Vagina (tissue), 2 donors: ENCODE results near the gene AGR2. TPM values are rescaled to one million over a fixed set of nuclear protein-coding genes. Genes with fewer than 3 reads are reported as not detected.

Experiments
- DNase-seq, 2 donors: peaks; one replicate each; pipeline ENCODE4 v3.0.0-alpha.2; 2017; ENCODE audit errors: extremely low spot score in 2 of 2
- H3K27ac ChIP-seq: fragments of 200-600 bp; sonication (generic); one replicate; pipeline ENCODE4 v1.5.1; 2019
- H3K27me3 ChIP-seq: fragments of 200-600 bp; sonication (generic); one replicate; pipeline ENCODE4 v1.5.1; 2019
- H3K36me3 ChIP-seq, 2 donors: fragments of 200-600 bp; sonication (generic); one replicate each; pipeline ENCODE4 v1.5.1; 2017 to 2019
- H3K4me1 ChIP-seq: fragments of 200-600 bp; sonication (generic); one replicate; pipeline ENCODE4 v1.5.1; 2019
- H3K4me3 ChIP-seq, 2 donors: fragments of 200-600 bp; sonication (generic); 1 replicate in 1 of 2; 2 replicates in 1 of 2; pipeline ENCODE4 v1.5.1; 2016 to 2019
- H3K9me3 ChIP-seq: fragments of 200-600 bp; sonication (generic); one replicate; pipeline ENCODE4 v1.5.1; 2019
- CTCF ChIP-seq, 3 experiments: fragments of 450-650 bp in 2 of 3; fragments of 200-600 bp in 1 of 3; sonication (generic) in 1 of 3; IDR thresholded peaks; one replicate each; pipeline ENCODE4 v1.5.1; 2017 to 2019; ENCODE audit warnings: antibody characterized with exemption in 3 of 3, mild to moderate bottlenecking in 2 of 3, moderate library complexity in 2 of 3
- POLR2A ChIP-seq, 2 donors: fragments of 450-650 bp; IDR thresholded peaks; one replicate each; pipeline ENCODE4 v1.6.1; 2017; ENCODE audit warnings: antibody characterized with exemption in 2 of 2, mild to moderate bottlenecking in 2 of 2, moderate library complexity in 2 of 2
- POLR2AphosphoS5 ChIP-seq, 2 donors: sonication (generic); formaldehyde crosslinking; IDR thresholded peaks; one replicate each; pipeline ENCODE4 v1.9.0; 2017; ENCODE audit warnings: antibody characterized with exemption in 2 of 2, mild to moderate bottlenecking in 2 of 2, low read depth in 1 of 2; ENCODE audit not compliant: insufficient read depth in 1 of 2
- intact Hi-C: fragments of 100-400 bp; cut with DNase I; formaldehyde crosslinking; loops from one replicate; pipeline ENCODE4 v1.15.1; 2023
- total RNA-seq: library from RNA; depleted of rRNA; stranded (reverse); fragments of >200 nt; gene quantifications from one replicate; pipeline ENCODE4 v1.2.3, GENCODE V29; 2016

Gene AGR2
- total RNA-seq, 1 donor from 2014 or later: not detected

- no peak overlapping the region for H3K4me3 ChIP-seq
- no peaks in the 10 kb centered on the region for H3K27me3 ChIP-seq
- no peaks in the 10 kb centered on the region for H3K9me3 ChIP-seq
- intact Hi-C loops: no loop called here
- DNase-seq: no peak
- no peaks in the 10 kb centered on the region for H3K36me3 ChIP-seq
- H3K4me1 ChIP-seq: no peaks in the 10 kb centered on the region
- H3K27ac ChIP-seq: no peak overlapping the region
- no peak for TF ChIP-seq CTCF (IDR thresholded peaks at IDR 0.05)
- no peak for TF ChIP-seq POLR2AphosphoS5 (IDR thresholded peaks at IDR 0.05; ENCODE audit: insufficient read depth in 1 of 2, low read depth in 1 of 2)
- no peak for TF ChIP-seq POLR2A (IDR thresholded peaks at IDR 0.05)
These were observed 8.4 kb upstream of the AGR2 start for GRCh38 chr7:16813232-16813616.

- no peaks in the 10 kb centered on the region for H3K4me1 ChIP-seq
- no peak overlapping the region for H3K4me3 ChIP-seq
- H3K27ac ChIP-seq: no peak overlapping the region
- TF ChIP-seq POLR2A (IDR thresholded peaks at IDR 0.05) (no peak), CTCF (IDR thresholded peaks at IDR 0.05) (no peak), POLR2AphosphoS5 (IDR thresholded peaks at IDR 0.05; ENCODE audit: insufficient read depth in 1 of 2, low read depth in 1 of 2) (no peak)
- no peaks in the 10 kb centered on the region for H3K9me3 ChIP-seq
- intact Hi-C loops: no loop called here
- no peaks in the 10 kb centered on the region for H3K36me3 ChIP-seq
- no peak for DNase-seq
- H3K27me3 ChIP-seq: no peaks in the 10 kb centered on the region
These were observed 7.9 kb upstream of the AGR2 start for GRCh38 chr7:16812542-16813231.

GRCh38 chr7:16811551-16811950 is 6.8 kb upstream of the AGR2 start:
- TF ChIP-seq POLR2AphosphoS5 (IDR thresholded peaks at IDR 0.05; ENCODE audit: insufficient read depth in 1 of 2, low read depth in 1 of 2) (no peak), POLR2A (IDR thresholded peaks at IDR 0.05) (no peak), CTCF (IDR thresholded peaks at IDR 0.05) (no peak)
- intact Hi-C loops: no loop called here
- no peak overlapping the region for H3K27ac ChIP-seq
- H3K27me3 ChIP-seq: no peaks in the 10 kb centered on the region
- H3K4me1 ChIP-seq: no peaks in the 10 kb centered on the region
- no peak for DNase-seq
- no peak overlapping the region for H3K4me3 ChIP-seq
- no peaks in the 10 kb centered on the region for H3K9me3 ChIP-seq
- no peaks in the 10 kb centered on the region for H3K36me3 ChIP-seq

- no peak for TF ChIP-seq POLR2A (IDR thresholded peaks at IDR 0.05)
- TF ChIP-seq POLR2AphosphoS5 (IDR thresholded peaks at IDR 0.05; ENCODE audit: insufficient read depth in 1 of 2, low read depth in 1 of 2): no peak
- no peak for TF ChIP-seq CTCF (IDR thresholded peaks at IDR 0.05)
- Histone ChIP-seq H3K4me1 (no peaks in the 10 kb centered on the region), H3K36me3 (no peaks in the 10 kb centered on the region), H3K4me3 (no peak overlapping the region), H3K27ac (no peak overlapping the region), H3K9me3 (no peaks in the 10 kb centered on the region), H3K27me3 (no peaks in the 10 kb centered on the region)
- no peak for DNase-seq
- intact Hi-C loops: no loop called here
These were observed 5.8 kb upstream of the AGR2 start for GRCh38 chr7:16810573-16810972.

GRCh38 chr7:16810112-16810511 is 5.3 kb upstream of the AGR2 start:
- no peaks in the 10 kb centered on the region for H3K27me3 ChIP-seq
- no peak overlapping the region for H3K4me3 ChIP-seq
- H3K27ac ChIP-seq: no peak overlapping the region
- intact Hi-C loops: no loop called here
- no peaks in the 10 kb centered on the region for H3K36me3 ChIP-seq
- no peak for TF ChIP-seq POLR2AphosphoS5 (IDR thresholded peaks at IDR 0.05; ENCODE audit: insufficient read depth in 1 of 2, low read depth in 1 of 2)
- TF ChIP-seq POLR2A (IDR thresholded peaks at IDR 0.05): no peak
- no peak for TF ChIP-seq CTCF (IDR thresholded peaks at IDR 0.05)
- no peaks in the 10 kb centered on the region for H3K4me1 ChIP-seq
- no peaks in the 10 kb centered on the region for H3K9me3 ChIP-seq
- no peak for DNase-seq
